ENCODE measurements around the gene ARHGAP27.

The ARHGAP27 gene

DNA sequence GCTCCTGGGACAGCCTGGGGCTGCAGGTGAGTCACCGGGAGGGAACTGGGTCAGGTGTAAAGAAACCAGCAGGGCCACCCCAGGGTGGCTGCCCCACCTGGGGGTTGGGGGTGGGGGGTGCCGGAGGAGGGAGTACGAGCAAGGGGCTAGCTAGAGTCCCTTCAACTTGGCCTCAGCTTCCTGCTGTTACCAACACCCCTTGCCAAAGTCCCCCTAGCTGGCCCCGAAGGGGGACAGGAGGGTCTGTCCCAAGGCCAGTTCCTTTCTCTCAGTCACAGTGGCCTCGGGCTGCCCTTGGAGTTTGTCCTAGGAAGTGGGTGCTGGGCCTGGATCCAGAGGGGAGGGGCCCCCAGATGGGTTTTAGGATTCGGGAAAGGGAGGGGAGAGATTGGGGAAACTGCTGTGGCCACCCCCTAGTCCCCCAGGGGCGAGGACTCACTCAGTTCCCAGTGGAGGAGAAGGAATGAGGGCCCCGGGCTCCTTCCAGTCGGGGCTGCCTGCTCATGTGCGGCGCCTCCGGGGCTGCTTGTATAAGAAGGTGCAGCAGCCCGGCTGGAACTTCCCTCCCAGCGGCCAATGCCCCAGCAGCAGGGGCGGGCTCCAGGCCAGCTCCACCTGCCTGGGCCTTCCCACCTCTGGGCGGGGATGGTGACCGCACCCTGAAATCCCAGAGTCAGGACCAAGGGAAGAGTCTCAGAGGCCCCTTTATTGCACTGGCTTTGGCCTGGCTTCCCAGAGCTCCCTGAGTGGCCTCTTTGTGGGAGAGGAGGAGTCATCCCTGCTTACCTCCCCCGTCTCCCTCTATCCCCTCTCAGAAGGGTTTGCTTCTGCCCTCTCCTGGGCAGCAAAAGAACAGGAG, 7.3 kb downstream of the ARHGAP27 start:
- peak; percentile 53 for TF ChIP-seq CTCF (IDR thresholded peaks at IDR 0.05; ENCODE audit: extremely low read depth, insufficient read depth, missing control alignments)
- peak; percentile 57 for DNase-seq (ENCODE audit: low spot score)
- in situ Hi-C loops (cut with MboI; ENCODE audit: low pct_unique_long_range_greater_than_20kb, low sequenced_read_pairs, unreplicated experiment) = no loop called here

GRCh38 chr17:45424769-45425124, 7.9 kb downstream of the ARHGAP27 start:
- in situ Hi-C loops (cut with MboI; ENCODE audit: low pct_unique_long_range_greater_than_20kb, low sequenced_read_pairs, unreplicated experiment) = no loop called here
- TF ChIP-seq CTCF (IDR thresholded peaks at IDR 0.05; ENCODE audit: extremely low read depth, insufficient read depth, missing control alignments) = no peak
- DNase-seq (ENCODE audit: low spot score) = no peak

DNA sequence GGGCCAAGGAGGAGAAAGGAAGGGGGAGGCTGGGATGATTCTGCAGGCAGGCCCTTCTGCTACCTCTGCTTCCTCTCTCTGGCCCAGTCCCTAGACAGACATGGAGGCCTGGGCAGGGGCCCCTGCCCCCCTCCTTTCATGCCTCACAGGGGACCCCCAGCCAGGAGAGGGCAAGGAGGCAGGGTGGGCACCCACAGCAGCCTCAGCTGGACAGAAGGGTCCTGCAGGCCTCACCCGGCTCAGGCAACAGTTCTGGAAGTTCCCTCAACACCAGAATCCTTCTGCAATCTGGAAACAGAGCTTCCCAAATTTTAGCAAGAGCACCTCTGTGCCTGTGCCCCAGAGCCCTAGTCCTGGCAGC, 8.7 kb downstream of the ARHGAP27 start:
- in situ Hi-C loops (cut with MboI; ENCODE audit: low pct_unique_long_range_greater_than_20kb, low sequenced_read_pairs, unreplicated experiment) = no loop called here
- DNase-seq (ENCODE audit: low spot score) = no peak
- no peak for TF ChIP-seq CTCF (IDR thresholded peaks at IDR 0.05; ENCODE audit: extremely low read depth, insufficient read depth, missing control alignments)

GRCh38 chr17:45423304-45423974, 9.2 kb downstream of the ARHGAP27 start:
- in situ Hi-C loops (cut with MboI; ENCODE audit: low pct_unique_long_range_greater_than_20kb, low sequenced_read_pairs, unreplicated experiment) = no loop called here
- DNase-seq (ENCODE audit: low spot score) = no peak
- no peak for TF ChIP-seq CTCF (IDR thresholded peaks at IDR 0.05; ENCODE audit: extremely low read depth, insufficient read depth, missing control alignments)

DNA sequence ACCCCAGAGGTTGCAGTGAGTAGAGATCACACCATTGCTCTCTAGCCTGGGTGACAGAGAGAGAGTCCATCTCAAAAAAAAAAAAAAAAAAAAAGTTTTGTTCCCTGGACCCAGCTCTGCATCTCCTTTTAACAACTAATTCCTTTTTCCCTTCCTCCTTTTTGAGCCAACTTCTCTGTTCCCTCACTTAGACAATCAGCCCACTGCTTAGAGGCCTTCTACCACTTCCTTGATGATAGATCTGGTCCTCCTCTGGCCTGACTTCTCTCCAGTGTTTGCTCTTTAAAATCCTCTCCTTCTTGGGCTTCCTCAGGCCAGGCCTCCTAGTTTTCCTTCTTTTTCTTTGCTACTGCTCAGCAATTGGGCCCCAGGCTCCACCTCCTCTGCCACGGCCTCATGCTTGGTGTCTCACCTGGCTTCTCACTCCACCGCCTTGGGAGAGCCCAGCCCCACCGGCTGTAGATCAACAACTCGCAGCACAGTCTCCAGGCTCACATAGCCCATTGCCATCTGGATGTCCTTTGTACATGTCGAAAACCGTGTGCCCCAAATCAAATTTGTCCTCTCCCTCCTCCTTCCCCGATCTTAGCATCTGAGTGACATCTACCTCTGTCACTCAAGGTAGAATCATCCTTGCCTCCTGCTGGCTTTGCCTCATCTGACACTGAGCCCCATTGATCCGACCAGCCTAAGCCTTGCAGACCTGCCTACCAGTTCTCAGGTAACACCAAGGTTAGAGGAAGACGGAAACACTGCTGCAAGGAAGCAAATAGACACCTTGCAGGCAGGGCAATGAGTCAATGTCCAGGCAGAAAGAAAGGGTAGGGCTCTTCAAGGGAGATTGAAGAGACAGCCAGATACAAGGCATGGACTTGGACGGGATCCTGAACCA, 17.4 kb downstream of the ARHGAP27 start:
- no peak for TF ChIP-seq CTCF (IDR thresholded peaks at IDR 0.05; ENCODE audit: extremely low read depth, insufficient read depth, missing control alignments)
- no peak for DNase-seq (ENCODE audit: low spot score)
- in situ Hi-C loops (cut with MboI; ENCODE audit: low pct_unique_long_range_greater_than_20kb, low sequenced_read_pairs, unreplicated experiment) = no loop called here

GRCh38 chr17:45413498-45413923, 19.2 kb downstream of the ARHGAP27 start:
- TF ChIP-seq CTCF (IDR thresholded peaks at IDR 0.05; ENCODE audit: extremely low read depth, insufficient read depth, missing control alignments) = no peak
- DNase-seq (ENCODE audit: low spot score) = peak; percentile 67
- in situ Hi-C loops (cut with MboI; ENCODE audit: low pct_unique_long_range_greater_than_20kb, low sequenced_read_pairs, unreplicated experiment) = no loop called here
